RWPE2 (cell line): ENCODE measurements around the gene IGSF23.
A peak's percentile ranks its signal among the peaks of the same experiment; 100 is the strongest.
"Not testable (repeated sequence)": the region's sequence is repeated elsewhere in the genome, so short reads cannot be mapped to it uniquely, and the experiment has no call there.

Source experiments
- ATAC-seq: fragments of 200-7000 bp; cut with Tn5 transposase; 3 replicates; pipeline ENCODE4 v1.9.1; 2021; ENCODE audit warnings: low read depth
- DNase-seq: peaks from one replicate; pipeline ENCODE4 v3.0.0-alpha.2; 2020; ENCODE audit warnings: low spot score
- H3K27ac ChIP-seq: fragments of 450-650 bp; 2 replicates; pipeline ENCODE4 v1.5.1; 2017; ENCODE audit warnings: mild to moderate bottlenecking; ENCODE audit not compliant: poor library complexity, severe bottlenecking
- H3K27me3 ChIP-seq: fragments of 250-450 bp; sonication (Bioruptor Pico); 2 replicates; pipeline ENCODE4 v1.5.1; 2021; ENCODE audit warnings: mild to moderate bottlenecking, moderate library complexity; ENCODE audit not compliant: insufficient read depth, poor library complexity, severe bottlenecking
- H3K36me3 ChIP-seq: fragments of 250-450 bp; sonication (Bioruptor Pico); 2 replicates; pipeline ENCODE4 v1.5.1; 2020; ENCODE audit warnings: low read depth, mild to moderate bottlenecking, moderate library complexity
- H3K4me1 ChIP-seq: fragments of 250-450 bp; sonication (Bioruptor Pico); 2 replicates; pipeline ENCODE4 v1.5.1; 2021; ENCODE audit warnings: mild to moderate bottlenecking, moderate library complexity; ENCODE audit not compliant: insufficient read depth, poor library complexity, severe bottlenecking
- H3K4me3 ChIP-seq: fragments of 250-450 bp; sonication (Bioruptor Pico); 2 replicates; pipeline ENCODE4 v1.5.1; 2021; ENCODE audit warnings: mild to moderate bottlenecking, moderate library complexity; ENCODE audit not compliant: severe bottlenecking
- H3K9me3 ChIP-seq: fragments of 250-450 bp; sonication (Bioruptor Pico); 2 replicates; pipeline ENCODE4 v1.5.1; 2021; ENCODE audit warnings: mild to moderate bottlenecking, moderate library complexity; ENCODE audit not compliant: severe bottlenecking
- CTCF ChIP-seq: fragments of 450-650 bp; IDR thresholded peaks from one replicate; pipeline ENCODE4 v1.5.1; 2017; ENCODE audit warnings: mild to moderate bottlenecking, moderate library complexity; ENCODE audit not compliant: poor library complexity, severe bottlenecking

Gene IGSF23

DNA sequence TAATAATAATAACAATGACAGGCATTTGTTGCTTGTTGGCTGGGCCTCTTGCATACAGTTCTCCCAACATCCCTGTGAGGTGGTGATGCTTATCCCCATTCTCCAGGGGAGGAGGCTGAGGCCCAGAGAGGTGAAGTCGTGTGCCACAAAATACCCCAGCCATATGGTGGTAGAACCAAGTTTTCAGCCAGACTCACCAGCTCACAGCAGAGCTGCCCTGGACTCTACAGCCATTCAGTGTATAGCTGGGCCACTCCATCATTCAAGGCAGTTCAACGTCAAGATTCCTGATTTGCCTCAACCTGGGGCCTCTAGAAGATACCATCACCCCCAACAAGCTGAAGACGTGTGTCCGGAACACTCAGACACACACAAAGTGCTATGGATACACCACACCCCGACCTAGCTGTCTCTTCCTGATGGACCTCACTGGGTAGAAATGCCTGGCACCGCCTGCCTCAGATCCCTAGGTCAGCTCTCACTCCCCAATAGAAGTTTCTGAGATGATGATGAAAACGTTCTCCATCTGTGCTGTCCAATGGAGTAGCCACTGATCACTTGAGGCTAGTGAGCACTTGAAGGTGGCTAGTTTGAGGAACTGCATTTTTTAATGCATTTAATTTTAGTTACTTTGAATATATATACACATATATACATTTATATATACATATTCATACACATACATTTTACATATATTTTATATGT, 53.6 kb downstream of the IGSF23 start:
- Histone ChIP-seq H3K36me3 (peaks cover 15% of the 10 kb centered on the region), H3K27ac (no peak overlapping the region), H3K9me3 (no peaks in the 10 kb centered on the region), H3K4me1 (no peaks in the 10 kb centered on the region), H3K4me3 (no peak overlapping the region), H3K27me3 (no peaks in the 10 kb centered on the region)
- ATAC-seq (0 out of 3 replicates have a peak, but pooled peaks have one; percentile 5), DNase-seq (no peak)
- TF ChIP-seq CTCF: no peak

DNA sequence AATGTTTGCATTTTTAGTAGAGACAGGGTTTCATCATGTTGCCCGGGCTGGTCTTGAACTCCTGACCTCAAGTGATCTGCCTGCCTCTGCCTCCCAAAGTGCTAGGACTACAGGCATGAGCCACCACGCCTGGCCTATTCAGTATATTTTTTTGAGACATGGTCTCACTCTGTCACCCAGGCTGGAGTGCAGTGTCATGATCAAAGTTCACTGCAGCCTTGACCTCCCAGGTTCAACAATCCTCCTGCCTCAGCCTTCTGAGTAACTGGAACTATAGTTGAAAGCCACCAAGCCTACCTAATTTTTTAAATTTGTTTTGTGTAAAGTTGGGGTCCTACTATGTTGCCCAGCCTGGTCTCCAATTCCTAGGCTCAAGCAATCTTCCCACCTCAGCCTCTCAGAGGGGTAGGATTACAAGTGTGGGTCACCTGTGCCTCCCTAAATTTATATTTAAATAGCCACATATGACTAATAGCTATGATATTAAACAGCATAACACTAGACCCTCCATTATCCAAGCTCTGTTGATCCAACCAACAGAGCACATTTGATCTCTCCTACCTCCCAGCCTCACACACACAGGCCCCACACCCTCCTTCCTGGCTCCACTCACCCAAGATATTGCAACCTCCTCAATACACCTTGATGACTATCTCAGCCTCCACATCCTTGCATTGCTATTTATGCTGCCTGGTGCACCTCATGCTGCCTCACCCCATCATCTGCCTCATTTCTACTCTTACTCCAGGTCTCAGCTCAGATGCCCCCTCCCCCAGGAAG, 55.8 kb downstream of the IGSF23 start:
- Histone ChIP-seq H3K27ac (no peak overlapping the region), H3K9me3 (no peaks in the 10 kb centered on the region), H3K4me3 (no peak overlapping the region), H3K27me3 (no peaks in the 10 kb centered on the region), H3K4me1 (no peaks in the 10 kb centered on the region), H3K36me3 (no peaks in the 10 kb centered on the region)
- no peak for DNase-seq
- ATAC-seq: peak; percentile 37; the same call in 2 of the 3 replicates
- TF ChIP-seq CTCF: no peak

DNA sequence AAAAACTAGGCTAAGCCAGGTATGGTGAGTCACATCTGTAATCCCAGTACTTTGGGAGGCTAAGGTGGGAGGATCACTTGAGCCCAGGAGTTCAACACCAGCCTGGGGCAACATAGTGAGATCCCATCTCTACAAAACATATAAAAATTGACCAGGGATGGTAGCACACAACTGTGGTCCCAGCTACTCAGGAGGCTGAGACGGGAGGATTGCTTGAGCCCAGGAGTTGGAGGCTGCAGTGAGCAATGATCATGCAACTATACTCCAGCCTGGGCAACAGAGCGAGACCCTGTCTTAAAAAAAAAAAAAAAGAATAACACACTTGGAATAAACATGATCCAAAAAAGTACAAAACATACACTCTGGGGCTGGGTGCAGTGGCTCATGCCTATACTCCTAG, 56.7 kb downstream of the IGSF23 start:
- not testable (repeated sequence) for H3K36me3 ChIP-seq, H3K9me3 ChIP-seq, H3K27me3 ChIP-seq, H3K4me1 ChIP-seq, ATAC-seq, H3K4me3 ChIP-seq, DNase-seq, H3K27ac ChIP-seq

- Histone ChIP-seq H3K27ac (no peak within 1 kb of the TSS), H3K4me1 (no peaks in the 10 kb centered on the region), H3K27me3 (no peaks in the 10 kb centered on the region), H3K4me3 (no peak within 1 kb of the TSS), H3K36me3 (no peaks in the 10 kb centered on the region), H3K9me3 (no peaks in the 10 kb centered on the region)
- ATAC-seq (peak; percentile 50), DNase-seq (no peak)
- no peak for TF ChIP-seq CTCF
Measured at GRCh38 chr19:44671400-44671799, 58.0 kb downstream of the IGSF23 start, which contains the start of gene CEACAM19. TSS of gene CEACAM19 (plus strand) at chr19:44671482. CDS start at chr19:44671932, 450 bp downstream.

GRCh38 chr19:44672226-44672625, 58.9 kb downstream of the IGSF23 start:
- no peaks in the 10 kb centered on the region for H3K36me3 ChIP-seq
- no peaks in the 10 kb centered on the region for H3K27me3 ChIP-seq
- H3K4me3 ChIP-seq: no peak overlapping the region
- TF ChIP-seq CTCF: no peak
- DNase-seq: no peak
- peaks cover 2% of the 10 kb centered on the region for H3K4me1 ChIP-seq
- no peak for ATAC-seq
- H3K9me3 ChIP-seq: no peaks in the 10 kb centered on the region
- no peak overlapping the region for H3K27ac ChIP-seq
